H1 (cell line): ENCODE measurements around the gene RSBN1. TPM values are rescaled to one million over a fixed set of nuclear protein-coding genes. Genes with fewer than 3 reads are reported as not detected.

Experiments used
- CTCF ChIA-PET: fragments of 300-600 bp; sonication (Branson Sonifier 250); formaldehyde crosslinking; loops from one replicate; lab custom pipeline; 2021; ENCODE audit not compliant: partially characterized antibody; lab: Charles Lee
- POLR2A ChIA-PET: fragments of 300-600 bp; sonication (Branson Sonifier 250); formaldehyde crosslinking; loops from one replicate; lab custom pipeline; 2021; ENCODE audit warnings: inconsistent platforms; ENCODE audit not compliant: partially characterized antibody; lab: Charles Lee
- DNase-seq, 2 experiments: peaks; one replicate each; pipeline versions ENCODE4 v3.0.0 to v3.0.0-alpha.2; 2010 to 2022; ENCODE audit warnings: low spot score in 2 of 2, low read depth in 1 of 2, mixed read lengths in 1 of 2
- FAIRE-seq: peaks from 2 replicates; lab custom pipeline; 2011; peaks lifted over from hg19 to GRCh38; lab: Jason Lieb, UNC
- H2AFZ ChIP-seq: 2 replicates; pipeline ENCODE4 v1.8.1; 2012; ENCODE audit warnings: low read length, inconsistent platforms
- H2AK5ac ChIP-seq: 2 replicates; pipeline ENCODE4 v1.6.1; 2013; ENCODE audit warnings: low read depth, low read length
- H2BK120ac ChIP-seq: replicated peaks from 2 replicates; pipeline ENCODE3; 2013; ENCODE audit warnings: low read depth, low read length, inconsistent platforms
- H2BK12ac ChIP-seq: 2 replicates; pipeline ENCODE4 v1.6.1; 2013; ENCODE audit warnings: low read depth, low read length
- H2BK15ac ChIP-seq: 2 replicates; pipeline ENCODE4 v1.6.1; 2013; ENCODE audit warnings: low read length
- H2BK20ac ChIP-seq: 2 replicates; pipeline ENCODE4 v1.6.1; 2013; ENCODE audit warnings: low read length
- H2BK5ac ChIP-seq: 2 replicates; pipeline ENCODE4 v1.6.1; 2013; ENCODE audit warnings: low read depth, low read length
- H3K14ac ChIP-seq: 2 replicates; pipeline ENCODE4 v1.6.1; 2013; ENCODE audit warnings: inconsistent platforms; ENCODE audit not compliant: insufficient read length
- H3K18ac ChIP-seq: 2 replicates; pipeline ENCODE4 v1.6.1; 2013; ENCODE audit warnings: low read length; ENCODE audit errors: extremely low read depth
- H3K23ac ChIP-seq: 2 replicates; pipeline ENCODE4 v1.6.1; 2013; ENCODE audit warnings: inconsistent platforms; ENCODE audit not compliant: insufficient read length
- H3K23me2 ChIP-seq: 2 replicates; pipeline ENCODE4 v1.6.1; 2013; ENCODE audit warnings: low read depth, low read length
- H3K27ac ChIP-seq: 2 replicates; pipeline ENCODE4 v1.6.1; 2011; ENCODE audit warnings: low read depth, low read length, inconsistent platforms
- H3K27me3 ChIP-seq, 4 experiments: replicated peaks in 1 of 4; 1 replicate in 1 of 4; 2 replicates in 3 of 4; pipeline versions ENCODE4 v1.6.1 to v1.8.1; 2011 to 2013; ENCODE audit warnings: low read length in 3 of 4, mild to moderate bottlenecking in 3 of 4, inconsistent platforms in 2 of 4, mixed read lengths in 2 of 4, moderate library complexity in 1 of 4; ENCODE audit not compliant: control insufficient read depth in 3 of 4, insufficient read depth in 3 of 4; ENCODE audit errors: extremely low read depth in 1 of 4
- H3K36me3 ChIP-seq, 4 experiments: 2 replicates each; pipeline versions ENCODE4 v1.6.1 to v1.8.1; 2011 to 2013; ENCODE audit warnings: mild to moderate bottlenecking in 4 of 4, low read length in 3 of 4, moderate library complexity in 2 of 4, control low read depth in 1 of 4, inconsistent platforms in 1 of 4; ENCODE audit not compliant: insufficient read depth in 4 of 4, control insufficient read depth in 2 of 4
- H3K4ac ChIP-seq: replicated peaks from 2 replicates; pipeline ENCODE3; 2013; ENCODE audit warnings: low read length, low read depth, mixed read lengths, inconsistent platforms; ENCODE audit not compliant: insufficient read length
- H3K4me1 ChIP-seq, 4 experiments: replicated peaks in 1 of 4; 1 replicate in 1 of 4; 2 replicates in 3 of 4; pipeline versions ENCODE4 v1.6.1 to v1.8.1; 2011 to 2013; ENCODE audit warnings: low read length in 3 of 4, inconsistent platforms in 2 of 4, mixed read lengths in 1 of 4; ENCODE audit not compliant: insufficient read depth in 4 of 4, control insufficient read depth in 3 of 4
- H3K4me2 ChIP-seq, 2 experiments: 2 replicates each; pipeline versions ENCODE4 v1.6.1 to v1.8.1; 2011 to 2013; ENCODE audit warnings: low read depth in 2 of 2, low read length in 2 of 2, control low read depth in 1 of 2, inconsistent platforms in 1 of 2, mild to moderate bottlenecking in 1 of 2; ENCODE audit not compliant: insufficient read depth in 1 of 2
- H3K4me3 ChIP-seq, 4 experiments: fragments of 200-600, 300-600 bp in 1 of 4; sonication (generic), shearing (Covaris generic), sonication (Bioruptor Twin) in 1 of 4; 2 replicates each; pipeline versions ENCODE4 v1.5.1 to v1.8.1; 2011 to 2016; ENCODE audit warnings: low read length in 4 of 4, low read depth in 3 of 4, control low read depth in 2 of 4, inconsistent platforms in 2 of 4, mild to moderate bottlenecking in 2 of 4, mixed read lengths in 1 of 4, moderate library complexity in 1 of 4; ENCODE audit not compliant: insufficient read depth in 2 of 4; ENCODE audit errors: extremely low read depth in 1 of 4
- H3K56ac ChIP-seq: replicated peaks from 2 replicates; pipeline ENCODE3; 2013; ENCODE audit warnings: low read depth, mild to moderate bottlenecking, mixed read lengths, low read length, inconsistent platforms; ENCODE audit not compliant: insufficient read length
- H3K79me1 ChIP-seq: 2 replicates; pipeline ENCODE4 v1.6.1; 2013; ENCODE audit warnings: low read depth, low read length, control low read depth
- H3K79me2 ChIP-seq, 2 experiments: 2 replicates each; pipeline versions ENCODE4 v1.6.1 to v1.8.1; 2012 to 2013; ENCODE audit warnings: low read length in 2 of 2, mild to moderate bottlenecking in 2 of 2, inconsistent platforms in 1 of 2; ENCODE audit not compliant: insufficient read depth in 2 of 2, control insufficient read depth in 1 of 2
- H3K9ac ChIP-seq, 4 experiments: replicated peaks in 1 of 4; 1 replicate in 1 of 4; 2 replicates in 3 of 4; pipeline versions ENCODE4 v1.6.1 to v1.8.1; 2011 to 2013; ENCODE audit warnings: low read depth in 3 of 4, low read length in 3 of 4, control low read depth in 2 of 4, mild to moderate bottlenecking in 2 of 4, moderate library complexity in 2 of 4, inconsistent platforms in 1 of 4; ENCODE audit errors: extremely low read depth in 1 of 4
- H3K9me3 ChIP-seq, 2 experiments: 2 replicates each; pipeline versions ENCODE4 v1.6.1 to v1.8.1; 2012 to 2013; ENCODE audit warnings: mild to moderate bottlenecking in 2 of 2, moderate library complexity in 2 of 2, control low read depth in 1 of 2, inconsistent platforms in 1 of 2, low read depth in 1 of 2, low read length in 1 of 2, mixed read lengths in 1 of 2; ENCODE audit not compliant: insufficient read depth in 2 of 2
- H4K20me1 ChIP-seq, 2 experiments: replicated peaks in 1 of 2; 2 replicates each; pipeline versions ENCODE3 to v1.8.1; 2011 to 2013; ENCODE audit warnings: inconsistent platforms in 2 of 2, low read length in 2 of 2, mild to moderate bottlenecking in 1 of 2; ENCODE audit not compliant: insufficient read depth in 2 of 2, control insufficient read depth in 1 of 2
- H4K5ac ChIP-seq: 2 replicates; pipeline ENCODE4 v1.6.1; 2013; ENCODE audit warnings: low read length, low read depth, mixed read lengths, inconsistent platforms; ENCODE audit not compliant: insufficient read length
- H4K8ac ChIP-seq: 2 replicates; pipeline ENCODE4 v1.8.0; 2013; ENCODE audit warnings: mild to moderate bottlenecking, moderate library complexity, low read length, inconsistent platforms; ENCODE audit not compliant: insufficient read depth; ENCODE audit errors: extremely low read depth
- H4K91ac ChIP-seq: replicated peaks from 2 replicates; pipeline ENCODE3; 2013; ENCODE audit warnings: low read length, mixed read lengths, inconsistent platforms; ENCODE audit not compliant: insufficient read length
- CTBP2 ChIP-seq: IDR thresholded peaks from 2 replicates; pipeline ENCODE4 v1.7.0; 2011; ENCODE audit warnings: borderline replicate concordance, mild to moderate bottlenecking, moderate library complexity, mixed read lengths, low read length; ENCODE audit not compliant: insufficient read depth, insufficient read length
- POLR2AphosphoS5 ChIP-seq: IDR thresholded peaks from 2 replicates; pipeline ENCODE4 v1.6.1; 2011; ENCODE audit warnings: low read depth, low read length
- SAP30 ChIP-seq: fragments of 300-600 bp; sonication (generic); IDR thresholded peaks from 2 replicates; pipeline ENCODE4 v1.7.1; 2012; ENCODE audit warnings: low read length, moderate library complexity, mild to moderate bottlenecking, inconsistent platforms; ENCODE audit not compliant: insufficient read depth, insufficient replicate concordance
- TAF1 ChIP-seq: IDR thresholded peaks from 2 replicates; pipeline ENCODE4 v1.6.1; 2011; ENCODE audit warnings: mild to moderate bottlenecking, low read depth, low read length
- TCF12 ChIP-seq: IDR thresholded peaks from 2 replicates; pipeline ENCODE4 v1.6.1; 2011; ENCODE audit warnings: low read depth, mild to moderate bottlenecking, low read length
- WGBS, 2 experiments: shearing (Covaris generic) in 1 of 2; methylation state at CpG; one replicate each; pipeline versions ENCODE4 v1.1.6 to v1.1.7; 2013 to 2015; ENCODE audit warnings: low lambda C conversion rate in 2 of 2, mixed read lengths in 2 of 2, inconsistent platforms in 1 of 2, low coverage in 1 of 2, missing lambda C conversion rate in 1 of 2; ENCODE audit not compliant: insufficient replicate concordance in 2 of 2, insufficient coverage in 1 of 2, insufficient read length in 1 of 2; ENCODE audit errors: extremely low coverage in 1 of 2, missing lambda C conversion rate in 1 of 2; 5-methylcytosine and 5-hydroxymethylcytosine counted together
- polyA plus RNA-seq, 7 experiments: library from polyadenylated mRNA; depleted of rRNA in 3 of 7; stranded (reverse) in 5 of 7; unstranded in 2 of 7; fragments of >200 nt in 5 of 7; fragments of 200-250 nt in 2 of 7; gene quantifications; 1 replicate in 5 of 7; 2 replicates in 1 of 7; 4 replicates in 1 of 7; pipeline versions ENCODE4 v1.2.1 to v1.2.3, GENCODE V29; 2011 to 2013; ENCODE audit warnings: missing spikeins in 2 of 7, mixed read lengths in 2 of 7
- total RNA-seq: library from RNA; stranded (reverse); fragmentation: NEBNext Ultra II Directional; extraction: Animal tissue kit (Norgen Biotek cat#: 25700); gene quantifications from 2 replicates; pipeline ENCODE4 v1.2.1, GENCODE V29; 2021
- TF ChIP-seq, protein P1 (sequence below): IDR thresholded peaks from 2 replicates; pipeline ENCODE4 v1.6.1; 2012; ENCODE audit warnings: inconsistent platforms
- TF ChIP-seq, protein P2 (sequence below): IDR thresholded peaks from 2 replicates; pipeline ENCODE4 v1.6.1; 2012; ENCODE audit warnings: inconsistent platforms

Gene RSBN1
- total and polyA plus RNA-seq, 2 of the 8 experiments (the other 6 are each of a cell fraction or from before 2014, with no cell fraction given), result 4.2 to 17.6 TPM

DNA sequence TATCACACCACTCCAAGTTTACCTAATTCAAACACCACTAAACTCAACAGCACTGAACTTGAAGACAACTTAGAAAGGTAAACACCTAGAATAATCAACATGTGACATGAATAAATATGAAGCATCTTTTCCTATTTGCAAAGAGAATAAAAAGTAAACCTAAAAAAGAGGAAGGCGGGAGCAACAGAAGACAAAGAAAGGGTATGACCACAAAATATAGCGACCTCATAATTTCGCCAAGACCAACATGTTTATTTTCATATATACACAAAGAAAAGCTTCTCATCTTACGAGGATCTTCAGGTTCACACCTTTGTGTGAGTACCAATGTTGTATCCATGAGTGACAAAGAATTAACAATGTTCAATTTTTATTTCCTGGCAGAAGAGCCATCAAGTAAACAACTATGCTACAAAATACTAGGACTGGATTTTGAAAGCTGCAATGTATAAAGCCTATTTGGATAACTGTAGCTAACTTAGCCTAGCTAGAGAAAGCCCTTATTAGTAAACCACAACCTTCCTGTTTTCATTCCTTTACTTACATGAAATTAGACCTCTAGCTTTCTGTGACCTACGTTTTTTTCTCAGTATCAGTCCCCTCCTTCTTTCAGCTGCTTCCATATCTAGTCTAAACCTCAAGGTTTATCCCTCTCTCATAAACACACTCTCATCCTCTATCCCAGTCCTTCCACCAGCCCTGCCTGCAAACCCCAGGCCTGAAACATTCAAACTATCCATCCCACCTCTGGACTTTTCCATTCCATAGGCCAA, 31.7 kb downstream of the RSBN1 start:
- WGBS, 2 experiments, result 90% methylated on average over 5 of the region's 5 CpGs; no CpG with 5 or more reads in 1 of the 2 experiments
- Histone ChIP-seq H3K4ac (no peak overlapping the region), H3K27me3 (no peaks in the 10 kb centered on the region), H3K9ac (no peak overlapping the region), H3K27ac (no peak overlapping the region), H2BK120ac (no peak overlapping the region), H3K56ac (peak overlapping the region; percentile 11), H3K4me2 (no peak overlapping the region), H2AFZ (no peak overlapping the region), H2BK5ac (no peak overlapping the region), H3K36me3 (peaks cover 0 to 21% (median 6%) of the 10 kb centered on the region in 4 experiments; a peak in 3 of 8 replicates), H4K91ac (no peak overlapping the region), H2BK12ac (no peak overlapping the region), H2BK15ac (no peak overlapping the region), H3K23ac (no peak overlapping the region), H2BK20ac (no peak overlapping the region), H3K9me3 (no peaks in the 10 kb centered on the region), H3K18ac (no peak overlapping the region), H3K79me2 (peaks cover 0 to 54% of the 10 kb centered on the region in 2 experiments; a peak in 2 of 4 replicates), H3K23me2 (no peaks in the 10 kb centered on the region), H4K5ac (no peak overlapping the region), H4K8ac (no peak overlapping the region), H2AK5ac (no peak overlapping the region), H3K4me1 (peaks cover 0 to 3% (median under 1%) of the 10 kb centered on the region in 4 experiments; a peak in 3 of 7 replicates), H3K4me3 (no peak overlapping the region), H3K79me1 (peaks cover 4% of the 10 kb centered on the region; the same call in 1 of the 2 replicates), H3K14ac (no peak overlapping the region), H4K20me1 (peaks cover 0 to 8% of the 10 kb centered on the region in 2 experiments)
- ChIA-PET POLR2A (interaction anchor here (0.8 kb wide), 1 partner anchor 16 kb away, joined by 3 read pairs; no protein-coding TSS in a partner anchor), CTCF (no interaction called here)
- FAIRE-seq (no peak), DNase-seq (no peak)
- TF ChIP-seq, protein P1, sequence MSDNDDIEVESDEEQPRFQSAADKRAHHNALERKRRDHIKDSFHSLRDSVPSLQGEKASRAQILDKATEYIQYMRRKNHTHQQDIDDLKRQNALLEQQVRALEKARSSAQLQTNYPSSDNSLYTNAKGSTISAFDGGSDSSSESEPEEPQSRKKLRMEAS, result no peak
- TF ChIP-seq, protein P2, sequence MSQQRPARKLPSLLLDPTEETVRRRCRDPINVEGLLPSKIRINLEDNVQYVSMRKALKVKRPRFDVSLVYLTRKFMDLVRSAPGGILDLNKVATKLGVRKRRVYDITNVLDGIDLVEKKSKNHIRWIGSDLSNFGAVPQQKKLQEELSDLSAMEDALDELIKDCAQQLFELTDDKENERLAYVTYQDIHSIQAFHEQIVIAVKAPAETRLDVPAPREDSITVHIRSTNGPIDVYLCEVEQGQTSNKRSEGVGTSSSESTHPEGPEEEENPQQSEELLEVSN, result no peak
- no peak for TF ChIP-seq POLR2AphosphoS5
- TF ChIP-seq TCF12, result no peak
- no peak for TF ChIP-seq SAP30
- TF ChIP-seq TAF1, result no peak
- TF ChIP-seq CTBP2, result no peak
